NK-92 (cell line): ENCODE data around the gene HS3ST1.

Source experiments
- DNase-seq: peaks from one replicate; lab custom pipeline; 2025; ENCODE audit not compliant: unreplicated experiment; lab: John Stamatoyannopoulos, UW

Gene HS3ST1

GRCh38 chr4:11428231-11428898 is at the start of gene HS3ST1:
Gene HS3ST1, minus strand, starts transcription at chr4:11428894. Its CDS starts 28,889 bp downstream, at chr4:11400005.
- no peak for DNase-seq

- no peak for DNase-seq
These were observed 47.2 kb upstream of the HS3ST1 start for GRCh38 chr4:11475871-11476270.

GRCh38 chr4:11474146-11474545 is 45.5 kb upstream of the HS3ST1 start:
- DNase-seq, result no peak

DNA sequence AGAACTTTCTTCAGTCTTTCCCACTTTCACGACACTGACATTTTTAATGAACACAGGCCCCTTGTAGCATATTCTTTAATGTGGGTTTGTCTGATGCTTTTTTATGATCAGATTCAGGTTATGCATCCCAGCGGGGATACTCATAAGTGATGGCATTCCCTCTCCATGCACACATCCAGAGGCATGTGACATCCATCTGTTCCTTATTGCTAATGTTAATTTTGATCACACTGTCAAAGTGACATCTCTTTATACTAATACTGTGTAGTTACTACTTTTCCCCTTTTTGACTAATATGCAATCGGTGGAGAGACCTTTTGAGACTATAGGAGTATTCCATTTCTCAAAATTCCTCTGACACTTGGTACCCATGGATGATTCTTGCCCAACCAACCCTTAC is 43.8 kb upstream of the HS3ST1 start:
- no peak for DNase-seq

DNA sequence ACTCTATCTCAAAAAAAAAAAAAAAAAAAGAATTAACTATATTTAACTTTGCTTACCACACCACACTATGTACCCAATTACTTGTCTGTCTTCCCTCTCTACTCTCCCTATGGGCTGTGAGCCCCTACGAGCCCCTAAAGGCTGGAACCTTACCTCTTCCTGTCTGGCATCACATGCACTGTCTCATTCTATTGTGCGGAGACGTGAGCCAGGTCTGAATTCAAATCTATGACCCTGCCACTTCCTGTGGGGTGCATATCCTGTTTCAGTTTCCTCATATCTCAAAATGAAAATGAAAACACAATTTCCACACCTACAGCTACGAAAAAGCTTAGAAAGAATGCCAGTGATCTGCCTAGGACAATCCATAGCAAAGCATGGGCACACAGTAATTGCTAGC is 42.9 kb upstream of the HS3ST1 start:
- no peak for DNase-seq

DNA sequence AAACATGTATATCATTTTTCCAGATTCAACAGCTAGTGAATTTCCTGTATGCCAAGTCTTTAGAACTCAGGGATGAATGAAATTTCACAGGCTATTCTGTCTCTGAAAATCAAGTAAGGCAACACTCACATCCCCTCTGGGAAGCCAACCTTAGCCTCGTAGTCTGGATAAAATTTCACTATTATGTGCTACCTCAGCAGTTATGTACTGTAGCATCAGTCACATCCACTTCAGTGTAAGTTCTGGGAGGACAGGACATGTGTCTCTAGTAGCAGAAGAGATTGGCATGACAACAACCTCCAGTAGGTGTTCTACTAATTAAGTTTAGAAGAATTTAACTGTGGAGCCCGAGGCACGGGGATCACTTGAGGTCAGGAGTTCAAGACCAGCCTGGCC is 42.4 kb upstream of the HS3ST1 start:
- no peak for DNase-seq

GRCh38 chr4:11470438-11471045 is 41.8 kb upstream of the HS3ST1 start:
- DNase-seq, result no peak

DNA sequence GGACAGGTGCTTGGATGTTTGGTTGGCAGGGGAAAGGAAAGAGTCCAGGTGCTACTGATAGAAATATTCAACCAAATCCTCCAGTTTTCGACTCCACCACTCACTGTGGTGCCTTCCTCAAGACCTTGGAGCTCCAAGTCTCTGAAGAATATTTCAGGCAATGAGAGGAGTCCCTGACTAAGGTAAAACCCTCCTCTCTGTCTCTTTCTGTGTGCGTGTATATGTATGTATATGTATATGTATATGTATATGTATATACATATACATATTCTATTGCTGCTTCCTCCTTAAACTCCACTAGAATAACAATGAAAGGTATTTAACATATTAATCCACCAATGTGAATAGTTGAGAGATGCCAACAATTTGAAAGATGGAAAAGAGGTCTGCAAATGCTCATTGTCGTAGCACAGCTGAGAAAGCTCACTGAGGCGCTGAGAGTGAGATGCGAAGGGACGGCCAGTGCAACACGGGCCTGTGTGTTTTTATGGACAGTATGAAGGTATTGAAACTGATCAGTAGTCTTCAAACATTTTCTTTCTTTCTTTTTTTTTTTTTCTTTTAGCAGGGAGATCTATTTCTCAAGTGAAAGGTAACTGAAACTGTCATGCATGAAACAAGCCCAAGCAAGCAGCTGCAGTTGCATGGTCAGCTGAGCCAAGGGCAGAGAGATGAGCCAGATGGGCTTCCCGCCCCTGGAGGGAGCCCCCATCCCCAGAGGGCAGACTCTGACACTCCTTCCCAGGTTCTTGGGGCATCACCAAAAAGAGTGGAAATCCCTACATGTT is 41.1 kb upstream of the HS3ST1 start:
- DNase-seq, result no peak

DNA sequence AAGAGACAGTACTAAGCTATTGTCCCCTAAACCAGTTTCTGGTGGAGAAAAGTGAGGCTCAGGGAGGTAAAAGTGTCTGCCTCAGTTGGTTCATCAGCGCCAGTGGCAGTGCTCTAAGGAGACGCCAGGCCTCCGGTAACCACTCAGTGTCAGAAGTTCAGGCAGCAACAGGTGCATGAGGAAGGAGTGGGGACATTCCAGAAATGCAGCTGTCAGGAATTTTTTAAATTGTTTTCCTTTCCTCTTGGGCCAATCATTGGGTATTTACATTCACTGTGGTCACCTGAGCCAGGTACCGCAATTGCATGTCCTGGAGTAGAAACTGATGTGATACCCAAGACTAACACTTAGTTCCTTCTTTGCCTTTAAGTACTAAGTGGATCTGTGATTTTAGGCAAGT is 40.2 kb upstream of the HS3ST1 start:
- DNase-seq, result no peak

- DNase-seq, result no peak
These were observed 39.2 kb upstream of the HS3ST1 start for GRCh38 chr4:11467931-11468330.

GRCh38 chr4:11463707-11464106 is 35.0 kb upstream of the HS3ST1 start:
- DNase-seq, result no peak

GRCh38 chr4:11456401-11456800 is 27.7 kb upstream of the HS3ST1 start:
- no peak for DNase-seq

DNA sequence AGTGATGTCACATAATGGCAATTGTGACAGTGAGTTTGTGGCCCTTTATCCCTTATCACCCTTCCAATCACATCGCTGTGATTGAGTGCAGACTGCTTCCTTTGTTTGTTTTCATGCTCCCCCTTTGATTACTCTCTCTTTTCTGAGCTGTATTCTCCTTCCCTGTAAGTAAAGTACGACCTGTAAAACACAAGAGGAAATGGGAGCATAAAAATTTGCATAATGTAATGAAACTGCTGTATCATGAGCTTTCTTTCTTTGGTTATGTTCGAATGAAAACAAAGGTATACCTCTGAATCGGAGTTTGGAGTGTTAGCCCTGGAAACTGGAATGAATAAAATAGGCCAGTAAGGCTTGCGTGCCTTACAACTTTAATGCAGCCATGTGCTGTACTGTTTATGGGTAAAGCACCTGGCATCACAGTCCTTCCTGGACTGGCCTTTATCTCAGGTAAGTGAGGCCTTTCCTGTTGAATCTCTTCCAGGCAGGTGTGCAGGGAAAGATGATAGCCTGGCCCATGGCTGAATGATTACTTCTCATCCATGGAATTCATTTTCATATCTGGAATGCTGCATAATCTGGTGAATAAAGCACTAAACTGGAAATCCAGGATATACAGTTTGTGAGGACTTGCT is 26.6 kb upstream of the HS3ST1 start:
- DNase-seq, result no peak

GRCh38 chr4:11451716-11452115 is 23.0 kb upstream of the HS3ST1 start:
- no peak for DNase-seq

DNA sequence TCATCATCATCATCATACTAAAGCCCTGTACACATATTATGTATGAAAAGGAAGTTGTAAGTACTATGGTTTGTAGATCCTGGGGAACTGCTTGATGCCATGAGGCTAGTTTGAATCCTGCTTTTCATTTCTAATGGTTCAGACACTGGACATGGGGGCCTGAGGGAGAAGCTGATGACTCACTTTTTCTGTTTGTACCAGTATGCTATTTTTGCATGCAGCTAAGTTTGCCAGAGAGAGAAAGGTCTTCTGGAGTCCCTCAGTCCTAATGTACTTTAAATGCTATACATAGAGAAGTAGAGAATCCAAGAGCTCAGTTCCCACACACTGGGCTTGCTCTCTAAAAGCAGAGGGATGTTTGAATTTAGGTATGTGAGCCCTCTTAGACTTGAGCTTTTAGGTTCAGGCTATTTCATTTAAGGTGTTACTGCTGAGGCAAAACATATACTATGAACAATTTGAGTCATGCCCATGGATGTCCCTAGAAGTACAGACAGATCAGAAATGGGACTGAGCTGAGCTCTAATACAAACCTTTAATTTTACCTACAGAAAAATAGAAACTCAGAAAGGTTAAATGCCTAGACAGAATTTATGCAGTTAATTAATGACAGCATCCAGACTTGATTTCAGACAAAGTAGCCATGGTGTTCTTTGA is 17.6 kb upstream of the HS3ST1 start:
- no peak for DNase-seq

GRCh38 chr4:11441194-11441556 is 12.5 kb upstream of the HS3ST1 start:
- no peak for DNase-seq

GRCh38 chr4:11440481-11441193 is 11.9 kb upstream of the HS3ST1 start:
- no peak for DNase-seq

DNA sequence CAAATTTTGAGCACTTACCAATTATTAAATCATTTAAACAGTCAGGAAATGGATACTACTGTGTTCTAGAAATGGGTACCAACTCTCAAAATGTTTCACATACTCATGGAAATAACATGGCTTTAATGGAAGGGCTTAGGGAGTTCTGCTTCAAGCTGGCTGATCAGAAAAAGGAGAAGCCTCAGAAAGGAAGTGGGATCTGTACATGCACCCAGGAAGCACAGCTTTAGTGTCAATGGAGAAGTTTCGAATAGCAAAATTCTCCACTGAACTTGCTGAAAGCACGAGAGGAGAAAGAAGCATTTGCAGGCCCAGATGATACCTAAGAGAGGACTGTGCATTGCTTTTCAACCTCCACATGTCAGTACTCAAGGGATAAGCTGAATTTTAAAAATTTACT is 11.1 kb upstream of the HS3ST1 start:
- DNase-seq, result no peak

DNA sequence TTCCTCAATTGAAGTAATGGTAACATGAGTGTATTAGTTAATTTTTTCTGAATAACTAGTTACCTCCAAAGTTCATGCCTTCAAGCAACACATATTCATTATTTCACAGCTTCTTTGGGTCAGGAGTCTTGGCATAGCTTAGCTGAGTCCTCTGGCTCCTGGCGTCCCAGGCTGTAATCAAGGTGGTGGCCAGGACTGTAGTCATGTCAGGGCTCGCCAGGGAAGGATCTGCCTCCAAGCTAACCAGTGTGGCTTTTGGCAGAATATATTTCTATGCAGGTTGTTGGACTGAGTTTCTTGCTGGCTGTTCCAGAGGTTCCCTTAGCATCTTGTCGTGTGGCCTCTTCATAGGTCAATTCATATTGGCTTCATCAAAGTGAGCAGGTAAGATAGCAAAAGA is 10.0 kb upstream of the HS3ST1 start:
- no peak for DNase-seq

DNA sequence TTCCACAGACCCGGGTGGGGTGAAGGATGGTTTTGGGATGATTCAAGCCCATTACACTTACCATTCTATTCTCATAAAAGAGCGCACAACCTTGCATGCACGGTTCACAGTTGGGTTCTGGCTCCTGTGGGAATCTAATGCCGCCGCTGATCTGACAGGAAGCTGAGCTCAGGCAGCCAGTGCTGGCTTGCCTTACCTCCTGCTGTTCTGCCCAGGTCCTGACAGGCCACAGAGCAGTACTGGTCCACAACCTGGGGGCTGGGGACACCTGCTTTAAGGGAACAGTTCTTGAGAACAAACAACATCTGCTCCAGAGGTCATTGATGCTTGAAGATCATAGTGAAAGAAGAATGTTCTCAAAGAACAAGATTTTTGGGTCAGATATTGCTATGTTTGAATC is 8.0 kb upstream of the HS3ST1 start:
- no peak for DNase-seq

GRCh38 chr4:11436084-11436483 is 7.4 kb upstream of the HS3ST1 start:
- no peak for DNase-seq
